Panc1 (cell line): ENCODE measurements around the gene WDR76. TPM values are rescaled to one million over a fixed set of nuclear protein-coding genes. Genes with fewer than 3 reads are reported as not detected.

Experiments
- ATAC-seq: fragments of 200-7000 bp; cut with Tn5 transposase; 2 replicates; pipeline ENCODE4 v1.9.1; 2020; ENCODE audit warnings: mild to moderate bottlenecking, moderate library complexity
- BruUV-seq: library from RNA; stranded (reverse); fragments of 400-500 nt; replicated peaks from 2 replicates; lab custom pipeline; 2021; lab: Mats Ljungman, UMichigan
- CTCF ChIA-PET: fragments of 300-600 bp; sonication (Branson Sonifier 250); formaldehyde crosslinking; loops from one replicate; lab custom pipeline; 2022; ENCODE audit warnings: antibody characterized with exemption; lab: Charles Lee
- POLR2A ChIA-PET: fragments of 300-600 bp; sonication (Branson Sonifier 250); formaldehyde crosslinking; loops from one replicate; lab custom pipeline; 2022; ENCODE audit warnings: antibody characterized with exemption; lab: Charles Lee
- DNase-seq: peaks from one replicate; pipeline ENCODE4 v3.0.0-alpha.2; 2010; ENCODE audit warnings: low read depth, low spot score
- H3K27ac ChIP-seq: 2 replicates; pipeline ENCODE4 v1.5.1; 2011; ENCODE audit warnings: mild to moderate bottlenecking, low read length, inconsistent platforms
- H3K27me3 ChIP-seq: fragments of 200-500 bp; sonication (Bioruptor generic); 2 replicates; pipeline ENCODE4 v1.6.0; 2014; ENCODE audit warnings: low read length, inconsistent platforms; ENCODE audit not compliant: control insufficient read depth, insufficient read depth
- H3K36me3 ChIP-seq: fragments of 200-500 bp; sonication (Bioruptor generic); 2 replicates; pipeline ENCODE4 v1.5.1; 2014; ENCODE audit warnings: inconsistent platforms, mild to moderate bottlenecking, low read length, moderate library complexity; ENCODE audit not compliant: control insufficient read depth, insufficient read depth
- H3K4me1 ChIP-seq: 2 replicates; pipeline ENCODE4 v1.5.1; 2011; ENCODE audit warnings: inconsistent platforms, mild to moderate bottlenecking, low read length, moderate library complexity; ENCODE audit not compliant: control insufficient read depth, insufficient read depth
- H3K4me3 ChIP-seq, 2 experiments: 2 replicates each; pipeline ENCODE4 v1.5.1; 2011 to 2012; ENCODE audit warnings: low read depth in 2 of 2, low read length in 2 of 2, mild to moderate bottlenecking in 2 of 2, inconsistent platforms in 1 of 2, moderate library complexity in 1 of 2
- H3K9me3 ChIP-seq: fragments of 200-500 bp; sonication (Bioruptor generic); 2 replicates; pipeline ENCODE4 v1.5.1; 2014; ENCODE audit warnings: low read depth, mild to moderate bottlenecking, inconsistent platforms, low read length, moderate library complexity; ENCODE audit not compliant: control insufficient read depth, insufficient read depth
- POLR2AphosphoS5 ChIP-seq: IDR thresholded peaks from 2 replicates; pipeline ENCODE4 v1.6.1; 2012; ENCODE audit warnings: mild to moderate bottlenecking, low read depth, low read length, moderate library complexity
- SIN3A ChIP-seq: IDR thresholded peaks from 2 replicates; pipeline ENCODE4 v1.6.1; 2012; ENCODE audit warnings: low read depth, mild to moderate bottlenecking, low read length, moderate library complexity, borderline replicate concordance; ENCODE audit not compliant: insufficient read depth
- TCF7L2 ChIP-seq: IDR thresholded peaks from 2 replicates; pipeline ENCODE4 v1.6.1; 2011; ENCODE audit warnings: mild to moderate bottlenecking, low read depth, low read length, inconsistent platforms
- in situ Hi-C: cut with HindIII; loops from 2 replicates; pipeline ENCODE4 v1.10.0; 2016; ENCODE audit warnings: low sequenced_read_pairs, low pct_unique_long_range_greater_than_20kb
- intact Hi-C: fragments of 100-400 bp; cut with micrococcal nuclease; formaldehyde crosslinking; loops from one replicate; pipeline ENCODE4 v1.10.0; 2022; ENCODE audit not compliant: unreplicated experiment
- total RNA-seq: library from RNA; stranded (reverse); gene quantifications from one replicate; pipeline ENCODE4 v1.2.1, GENCODE V29; 2021; ENCODE audit not compliant: unreplicated experiment
- TF ChIP-seq, protein P1 (sequence below), 2 experiments: IDR thresholded peaks; 2 replicates each; pipeline ENCODE4 v1.6.1; 2011 to 2012; ENCODE audit warnings: low read depth in 2 of 2, control low read depth in 1 of 2, low read length in 1 of 2, mild to moderate bottlenecking in 1 of 2, moderate library complexity in 1 of 2; ENCODE audit not compliant: insufficient read depth in 1 of 2
- TF ChIP-seq, protein P2 (sequence below): fragments of 450-650 bp; IDR thresholded peaks from 2 replicates; pipeline ENCODE4 v1.5.1; 2017; ENCODE audit warnings: mild to moderate bottlenecking

WDR76 gene
- total RNA-seq, 1 experiment from 2014 or later = 40.0 TPM

DNA sequence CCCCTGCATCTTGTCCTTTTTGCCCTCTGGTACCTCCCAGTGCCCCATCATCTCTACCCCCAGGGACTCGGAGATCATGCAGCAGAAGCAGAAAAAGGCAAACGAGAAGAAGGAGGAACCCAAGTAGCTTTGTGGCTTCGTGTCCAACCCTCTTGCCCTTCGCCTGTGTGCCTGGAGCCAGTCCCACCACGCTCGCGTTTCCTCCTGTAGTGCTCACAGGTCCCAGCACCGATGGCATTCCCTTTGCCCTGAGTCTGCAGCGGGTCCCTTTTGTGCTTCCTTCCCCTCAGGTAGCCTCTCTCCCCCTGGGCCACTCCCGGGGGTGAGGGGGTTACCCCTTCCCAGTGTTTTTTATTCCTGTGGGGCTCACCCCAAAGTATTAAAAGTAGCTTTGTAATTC lies 33.2 kb upstream of the WDR76 start:
- ATAC-seq = no peak
- Histone ChIP-seq H3K9me3 (no peaks in the 10 kb centered on the region), H3K27me3 (no peaks in the 10 kb centered on the region), H3K27ac (peak overlapping the region; percentile 98), H3K4me3 (peak overlapping the region; percentile 97 to 98), H3K36me3 (peaks cover 9% of the 10 kb centered on the region), H3K4me1 (peaks cover 36% of the 10 kb centered on the region)
- TF ChIP-seq, protein P1, sequence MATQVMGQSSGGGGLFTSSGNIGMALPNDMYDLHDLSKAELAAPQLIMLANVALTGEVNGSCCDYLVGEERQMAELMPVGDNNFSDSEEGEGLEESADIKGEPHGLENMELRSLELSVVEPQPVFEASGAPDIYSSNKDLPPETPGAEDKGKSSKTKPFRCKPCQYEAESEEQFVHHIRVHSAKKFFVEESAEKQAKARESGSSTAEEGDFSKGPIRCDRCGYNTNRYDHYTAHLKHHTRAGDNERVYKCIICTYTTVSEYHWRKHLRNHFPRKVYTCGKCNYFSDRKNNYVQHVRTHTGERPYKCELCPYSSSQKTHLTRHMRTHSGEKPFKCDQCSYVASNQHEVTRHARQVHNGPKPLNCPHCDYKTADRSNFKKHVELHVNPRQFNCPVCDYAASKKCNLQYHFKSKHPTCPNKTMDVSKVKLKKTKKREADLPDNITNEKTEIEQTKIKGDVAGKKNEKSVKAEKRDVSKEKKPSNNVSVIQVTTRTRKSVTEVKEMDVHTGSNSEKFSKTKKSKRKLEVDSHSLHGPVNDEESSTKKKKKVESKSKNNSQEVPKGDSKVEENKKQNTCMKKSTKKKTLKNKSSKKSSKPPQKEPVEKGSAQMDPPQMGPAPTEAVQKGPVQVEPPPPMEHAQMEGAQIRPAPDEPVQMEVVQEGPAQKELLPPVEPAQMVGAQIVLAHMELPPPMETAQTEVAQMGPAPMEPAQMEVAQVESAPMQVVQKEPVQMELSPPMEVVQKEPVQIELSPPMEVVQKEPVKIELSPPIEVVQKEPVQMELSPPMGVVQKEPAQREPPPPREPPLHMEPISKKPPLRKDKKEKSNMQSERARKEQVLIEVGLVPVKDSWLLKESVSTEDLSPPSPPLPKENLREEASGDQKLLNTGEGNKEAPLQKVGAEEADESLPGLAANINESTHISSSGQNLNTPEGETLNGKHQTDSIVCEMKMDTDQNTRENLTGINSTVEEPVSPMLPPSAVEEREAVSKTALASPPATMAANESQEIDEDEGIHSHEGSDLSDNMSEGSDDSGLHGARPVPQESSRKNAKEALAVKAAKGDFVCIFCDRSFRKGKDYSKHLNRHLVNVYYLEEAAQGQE (IDR thresholded peaks at IDR 0.05; ENCODE audit: insufficient read depth in 1 of 2, low read depth in 2 of 2, low read length in 1 of 2) = no peak
- TF ChIP-seq TCF7L2 (no peak), POLR2AphosphoS5 (no peak), SIN3A (no peak)
- TF ChIP-seq, protein P2, sequence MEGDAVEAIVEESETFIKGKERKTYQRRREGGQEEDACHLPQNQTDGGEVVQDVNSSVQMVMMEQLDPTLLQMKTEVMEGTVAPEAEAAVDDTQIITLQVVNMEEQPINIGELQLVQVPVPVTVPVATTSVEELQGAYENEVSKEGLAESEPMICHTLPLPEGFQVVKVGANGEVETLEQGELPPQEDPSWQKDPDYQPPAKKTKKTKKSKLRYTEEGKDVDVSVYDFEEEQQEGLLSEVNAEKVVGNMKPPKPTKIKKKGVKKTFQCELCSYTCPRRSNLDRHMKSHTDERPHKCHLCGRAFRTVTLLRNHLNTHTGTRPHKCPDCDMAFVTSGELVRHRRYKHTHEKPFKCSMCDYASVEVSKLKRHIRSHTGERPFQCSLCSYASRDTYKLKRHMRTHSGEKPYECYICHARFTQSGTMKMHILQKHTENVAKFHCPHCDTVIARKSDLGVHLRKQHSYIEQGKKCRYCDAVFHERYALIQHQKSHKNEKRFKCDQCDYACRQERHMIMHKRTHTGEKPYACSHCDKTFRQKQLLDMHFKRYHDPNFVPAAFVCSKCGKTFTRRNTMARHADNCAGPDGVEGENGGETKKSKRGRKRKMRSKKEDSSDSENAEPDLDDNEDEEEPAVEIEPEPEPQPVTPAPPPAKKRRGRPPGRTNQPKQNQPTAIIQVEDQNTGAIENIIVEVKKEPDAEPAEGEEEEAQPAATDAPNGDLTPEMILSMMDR = no peak
- CTCF ChIA-PET = no interaction called here
- no peak for DNase-seq
- in situ Hi-C loops (no loop called here), intact Hi-C loops (no loop called here)
- BruUV-seq = TSS peak; percentile 75
- POLR2A ChIA-PET = interaction anchor here (0.6 kb wide), 1 partner anchor 25 kb away, joined by 3 read pairs; no protein-coding TSS in a partner anchor

DNA sequence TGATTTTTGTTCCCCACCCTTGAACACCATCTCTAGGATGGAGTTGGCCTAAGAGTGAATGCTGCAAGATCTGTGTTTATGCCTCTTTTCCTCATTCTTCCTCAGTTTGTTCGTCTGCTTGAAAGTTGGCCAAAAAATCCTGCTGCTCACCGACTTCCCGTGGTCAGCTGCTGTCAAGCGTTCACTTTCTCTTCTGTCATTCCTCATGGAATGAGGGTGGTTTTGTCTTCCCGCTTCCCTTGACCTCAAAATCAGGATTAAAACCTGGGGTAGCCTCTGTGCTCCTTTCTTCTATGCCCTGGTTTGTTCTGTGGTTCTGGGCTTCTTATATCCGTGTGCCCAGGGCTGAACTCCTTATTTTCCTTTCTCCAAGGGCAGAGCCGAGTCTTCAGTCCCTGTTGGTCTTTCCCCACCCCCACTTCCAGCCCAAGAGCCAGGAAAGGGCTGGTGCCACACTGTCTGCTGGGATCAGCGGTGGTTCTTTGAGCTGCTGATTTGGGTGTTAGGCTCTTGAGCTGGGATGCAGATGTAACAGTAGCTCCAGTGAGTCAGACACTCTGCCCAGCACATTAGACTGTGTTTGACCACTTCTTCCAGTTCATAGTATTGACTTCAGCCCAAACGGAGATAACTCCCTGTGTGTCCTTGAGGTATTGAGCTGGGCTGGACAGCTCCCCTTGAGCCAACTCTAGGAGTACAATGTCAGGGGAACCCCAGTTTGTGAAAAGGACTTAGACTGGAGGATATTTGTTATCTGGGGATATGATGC lies 32.3 kb upstream of the WDR76 start:
- Histone ChIP-seq H3K4me3 (0 out of 4 replicates have a peak overlapping the region, but pooled peaks of 1 of the 2 experiments have one; percentile 0), H3K27me3 (no peaks in the 10 kb centered on the region), H3K4me1 (peaks cover 44% of the 10 kb centered on the region), H3K9me3 (no peaks in the 10 kb centered on the region), H3K36me3 (peaks cover 9% of the 10 kb centered on the region), H3K27ac (peak overlapping the region; percentile 98)
- DNase-seq = no peak
- no TSS peak for BruUV-seq
- in situ Hi-C loops (no loop called here), intact Hi-C loops (no loop called here)
- CTCF ChIA-PET = no interaction called here
- no peak for ATAC-seq
- POLR2A ChIA-PET = interaction anchor here (0.5 to 1.3 kb wide), 3 partner anchors 17 to 345 kb away, joined by 4 to 17 read pairs (median 4); partner anchors contain the start of gene ELL3
- TF ChIP-seq, protein P1 (IDR thresholded peaks at IDR 0.05; ENCODE audit: insufficient read depth in 1 of 2, low read depth in 2 of 2, low read length in 1 of 2) = peak; percentile 53 to 55; a peak in 3 of 4 replicates
- no peak for TF ChIP-seq TCF7L2
